ENCODE results near the gene PAX8.

- TF ChIP-seq, protein P1, sequence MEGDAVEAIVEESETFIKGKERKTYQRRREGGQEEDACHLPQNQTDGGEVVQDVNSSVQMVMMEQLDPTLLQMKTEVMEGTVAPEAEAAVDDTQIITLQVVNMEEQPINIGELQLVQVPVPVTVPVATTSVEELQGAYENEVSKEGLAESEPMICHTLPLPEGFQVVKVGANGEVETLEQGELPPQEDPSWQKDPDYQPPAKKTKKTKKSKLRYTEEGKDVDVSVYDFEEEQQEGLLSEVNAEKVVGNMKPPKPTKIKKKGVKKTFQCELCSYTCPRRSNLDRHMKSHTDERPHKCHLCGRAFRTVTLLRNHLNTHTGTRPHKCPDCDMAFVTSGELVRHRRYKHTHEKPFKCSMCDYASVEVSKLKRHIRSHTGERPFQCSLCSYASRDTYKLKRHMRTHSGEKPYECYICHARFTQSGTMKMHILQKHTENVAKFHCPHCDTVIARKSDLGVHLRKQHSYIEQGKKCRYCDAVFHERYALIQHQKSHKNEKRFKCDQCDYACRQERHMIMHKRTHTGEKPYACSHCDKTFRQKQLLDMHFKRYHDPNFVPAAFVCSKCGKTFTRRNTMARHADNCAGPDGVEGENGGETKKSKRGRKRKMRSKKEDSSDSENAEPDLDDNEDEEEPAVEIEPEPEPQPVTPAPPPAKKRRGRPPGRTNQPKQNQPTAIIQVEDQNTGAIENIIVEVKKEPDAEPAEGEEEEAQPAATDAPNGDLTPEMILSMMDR (IDR thresholded peaks at IDR 0.05; ENCODE audit: low read depth, low read length, poor library complexity, severe bottlenecking): no peak
- no peak for TF ChIP-seq EZH2phosphoT487 (IDR thresholded peaks at IDR 0.05; ENCODE audit: borderline replicate concordance, low read length)
Measured at GRCh38 chr2:113166187-113166645, 112.5 kb downstream of the PAX8 start.
